OCI-LY1 (cell line): ENCODE measurements around the gene MIX23.

Source experiments
- H2AFZ ChIP-seq: fragments of 200-600 bp; sonication (generic), shearing (Covaris generic); 2 replicates; pipeline ENCODE4 v1.6.0; 2014; ENCODE audit warnings: antibody characterized with exemption, mild to moderate bottlenecking, low read length
- H3F3A ChIP-seq: fragments of 200-600 bp; sonication (generic), shearing (Covaris generic); 2 replicates; pipeline ENCODE4 v1.6.0; 2014; ENCODE audit warnings: mild to moderate bottlenecking, antibody characterized with exemption, low read length, moderate library complexity; ENCODE audit not compliant: insufficient read depth
- H3K27ac ChIP-seq: fragments of 200-600 bp; sonication (generic); 2 replicates; pipeline ENCODE4 v1.5.1; 2014; ENCODE audit warnings: low read length, mixed run types, mild to moderate bottlenecking, low read depth; ENCODE audit not compliant: poor library complexity, severe bottlenecking
- H3K27me3 ChIP-seq: fragments of 200-600 bp; sonication (generic); 2 replicates; pipeline ENCODE4 v1.6.0; 2014; ENCODE audit warnings: antibody characterized with exemption, mild to moderate bottlenecking, low read length, moderate library complexity; ENCODE audit not compliant: insufficient read depth
- H3K36me3 ChIP-seq: fragments of 200-600 bp; sonication (generic); 2 replicates; pipeline ENCODE4 v1.6.1; 2014; ENCODE audit warnings: mild to moderate bottlenecking, antibody characterized with exemption, low read length, moderate library complexity, mixed read lengths; ENCODE audit not compliant: insufficient read depth
- H3K4me1 ChIP-seq: fragments of 200-600 bp; sonication (generic); 2 replicates; pipeline ENCODE4 v1.5.1; 2014; ENCODE audit warnings: mild to moderate bottlenecking, low read length, moderate library complexity; ENCODE audit not compliant: insufficient read depth, severe bottlenecking
- H3K4me2 ChIP-seq: fragments of 200-600 bp; sonication (generic), shearing (Covaris generic); 2 replicates; pipeline ENCODE4 v1.6.1; 2014; ENCODE audit warnings: low read length
- H3K4me3 ChIP-seq: fragments of 200-600 bp; sonication (generic); 2 replicates; pipeline ENCODE4 v1.5.1; 2014; ENCODE audit warnings: low read length, low read depth, mild to moderate bottlenecking, mixed read lengths; ENCODE audit not compliant: poor library complexity, severe bottlenecking
- H3K79me2 ChIP-seq: fragments of 200-600 bp; shearing (Covaris generic); 2 replicates; pipeline ENCODE4 v1.6.1; 2016; ENCODE audit warnings: mixed run types, low read length, mixed read lengths; ENCODE audit not compliant: insufficient read depth
- H3K9ac ChIP-seq: fragments of 200-600 bp; sonication (generic), shearing (Covaris generic); 2 replicates; pipeline ENCODE4 v1.6.1; 2014; ENCODE audit warnings: mild to moderate bottlenecking, low read length, mixed read lengths
- H3K9me2 ChIP-seq: fragments of 200-600 bp; sonication (generic), shearing (Covaris generic); 2 replicates; pipeline ENCODE4 v1.6.1; 2014; ENCODE audit warnings: low read depth, mild to moderate bottlenecking, low read length, mixed read lengths
- H3K9me3 ChIP-seq: fragments of 200-600 bp; shearing (Covaris generic); 2 replicates; pipeline ENCODE4 v1.6.1; 2014; ENCODE audit warnings: low read length, mixed read lengths
- H4K20me1 ChIP-seq: fragments of 200-600 bp; sonication (generic), shearing (Covaris generic); 2 replicates; pipeline ENCODE4 v1.6.0; 2016; ENCODE audit warnings: mild to moderate bottlenecking, low read length; ENCODE audit not compliant: insufficient read depth
- CTCF ChIP-seq: fragments of 200-600 bp; sonication (generic), shearing (Covaris generic); IDR thresholded peaks from 2 replicates; pipeline ENCODE4 v1.5.1; 2017; ENCODE audit warnings: mild to moderate bottlenecking, antibody characterized with exemption, low read length, moderate library complexity, mixed read lengths
- EZH2 ChIP-seq: fragments of 200-600 bp; sonication (generic), shearing (Covaris generic); IDR thresholded peaks from 2 replicates; pipeline ENCODE4 v1.8.0; 2017; ENCODE audit warnings: borderline replicate concordance, mixed run types, mild to moderate bottlenecking, antibody characterized with exemption, low read length, moderate library complexity, mixed read lengths

Gene MIX23

GRCh38 chr3:122407946-122408345 lies 24.9 kb upstream of the MIX23 start:
- no peak for TF ChIP-seq CTCF
- TF ChIP-seq EZH2: no peak
- H3K4me3 ChIP-seq: no peak overlapping the region
- H2AFZ ChIP-seq: no peak overlapping the region
- H3K36me3 ChIP-seq: peaks cover 96% of the 10 kb centered on the region
- H3K9me3 ChIP-seq: no peaks in the 10 kb centered on the region
- H4K20me1 ChIP-seq: no peaks in the 10 kb centered on the region
- H3K4me1 ChIP-seq: peaks cover 22% of the 10 kb centered on the region
- no peak overlapping the region for H3K27ac ChIP-seq
- H3K79me2 ChIP-seq: no peaks in the 10 kb centered on the region
- no peaks in the 10 kb centered on the region for H3K27me3 ChIP-seq
- H3K9ac ChIP-seq: no peak overlapping the region
- no peaks in the 10 kb centered on the region for H3F3A ChIP-seq
- no peaks in the 10 kb centered on the region for H3K9me2 ChIP-seq
- H3K4me2 ChIP-seq: no peak overlapping the region

- Histone ChIP-seq H3K27ac (no peak overlapping the region), H3K4me3 (no peak overlapping the region), H4K20me1 (no peaks in the 10 kb centered on the region), H3K79me2 (no peaks in the 10 kb centered on the region), H3K9ac (no peak overlapping the region), H3K36me3 (peaks cover 86% of the 10 kb centered on the region), H3K9me2 (no peaks in the 10 kb centered on the region), H3F3A (no peaks in the 10 kb centered on the region), H2AFZ (no peak overlapping the region), H3K27me3 (no peaks in the 10 kb centered on the region), H3K4me2 (no peak overlapping the region), H3K9me3 (no peaks in the 10 kb centered on the region), H3K4me1 (peaks cover 12% of the 10 kb centered on the region)
- TF ChIP-seq EZH2: no peak
- no peak for TF ChIP-seq CTCF
These were observed 23.2 kb upstream of the MIX23 start for GRCh38 chr3:122406198-122406597.

GRCh38 chr3:122405015-122405414 lies 22.0 kb upstream of the MIX23 start:
- Histone ChIP-seq H3K27ac (no peak overlapping the region), H3K9me3 (no peaks in the 10 kb centered on the region), H3K79me2 (no peaks in the 10 kb centered on the region), H3K4me1 (peaks cover 11% of the 10 kb centered on the region), H3K4me2 (no peak overlapping the region), H2AFZ (no peak overlapping the region), H3K4me3 (no peak overlapping the region), H3K9ac (no peak overlapping the region), H3K36me3 (peaks cover 75% of the 10 kb centered on the region), H4K20me1 (no peaks in the 10 kb centered on the region), H3K9me2 (no peaks in the 10 kb centered on the region), H3F3A (no peaks in the 10 kb centered on the region), H3K27me3 (no peaks in the 10 kb centered on the region)
- TF ChIP-seq EZH2 (no peak), CTCF (no peak)
